Type B pancreatic cell (in vitro differentiated cells): ENCODE measurements around the gene SERPINA4. TPM values are rescaled to one million over a fixed set of nuclear protein-coding genes. Genes with fewer than 3 reads are reported as not detected.

ENCODE experiments used
- DNase-seq: peaks from one replicate; pipeline ENCODE4 v3.0.0; 2021; ENCODE audit warnings: mixed read lengths; ENCODE audit not compliant: unreplicated experiment; ENCODE audit errors: extremely low spot score
- H3K27ac Mint-ChIP-seq: 2 replicates; pipeline ENCODE4 v1.8.0; 2021; ENCODE audit warnings: mild to moderate bottlenecking, mixed read lengths
- H3K27me3 Mint-ChIP-seq: 2 replicates; pipeline ENCODE4 v1.8.0; 2021; ENCODE audit warnings: mixed read lengths
- H3K36me3 Mint-ChIP-seq: 2 replicates; pipeline ENCODE4 v1.8.0; 2021; ENCODE audit warnings: mixed read lengths
- H3K4me1 Mint-ChIP-seq: one replicate; pipeline ENCODE4 v1.8.0; 2021; ENCODE audit warnings: mixed read lengths; ENCODE audit not compliant: unreplicated experiment
- H3K4me3 Mint-ChIP-seq: 2 replicates; pipeline ENCODE4 v1.8.0; 2021; ENCODE audit warnings: mild to moderate bottlenecking, mixed read lengths
- H3K9me3 Mint-ChIP-seq: 2 replicates; pipeline ENCODE4 v1.8.0; 2021; ENCODE audit warnings: mixed read lengths
- total RNA-seq: library from RNA; stranded (reverse); gene quantifications from 2 replicates; pipeline ENCODE4 v1.2.1, GENCODE V29; 2021; ENCODE audit warnings: low replicate concordance
- TF ChIP-seq, protein P1 (sequence below): fragments of 200-600 bp; sonication (generic); conservative IDR thresholded peaks from 2 replicates; pipeline ENCODE4 v1.5.0; 2021; ENCODE audit warnings: antibody characterized with exemption, mild to moderate bottlenecking

SERPINA4 gene
- total RNA-seq, 1 donor from 2014 or later, result 1.4 TPM

DNA sequence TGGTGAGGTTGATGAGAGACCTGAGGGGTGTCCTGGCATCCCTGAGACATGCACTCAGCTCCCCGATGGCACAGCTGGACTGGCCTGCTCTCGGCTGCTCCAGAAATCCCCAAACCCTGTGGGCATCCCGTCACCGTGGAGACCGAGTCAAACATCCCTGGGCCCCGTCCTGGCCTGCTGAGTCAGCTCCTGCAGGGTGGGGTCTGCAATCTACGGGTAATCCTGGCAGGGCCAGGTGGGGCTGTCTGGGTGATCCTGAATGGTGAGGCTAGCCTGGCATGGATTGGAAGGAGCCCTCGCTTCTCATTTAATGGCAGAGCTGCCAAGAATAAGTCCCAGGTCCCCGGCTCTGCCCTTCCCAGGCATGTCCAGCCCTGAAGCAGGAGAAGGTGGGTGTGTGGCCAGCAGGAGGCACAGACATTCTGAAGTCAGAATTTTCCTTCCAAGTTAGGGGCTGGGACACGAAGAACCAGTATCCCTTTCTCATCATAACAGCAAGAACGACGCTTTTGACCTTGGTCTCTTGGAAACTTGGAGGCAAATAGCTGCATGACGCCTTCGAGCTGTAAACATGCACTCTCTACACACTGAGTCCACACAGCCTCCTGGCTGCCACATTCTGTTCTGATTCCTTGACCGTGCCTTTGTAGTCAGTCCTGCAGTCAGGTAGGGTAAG lies 17.7 kb upstream of the SERPINA4 start:
- peaks cover 13% of the 10 kb centered on the region for H3K27me3 Mint-ChIP-seq
- peaks cover 5% of the 10 kb centered on the region for H3K9me3 Mint-ChIP-seq
- no peak overlapping the region for H3K4me3 Mint-ChIP-seq
- no peak for DNase-seq
- H3K36me3 Mint-ChIP-seq, result no peaks in the 10 kb centered on the region
- no peak overlapping the region for H3K27ac Mint-ChIP-seq
- TF ChIP-seq, protein P1, sequence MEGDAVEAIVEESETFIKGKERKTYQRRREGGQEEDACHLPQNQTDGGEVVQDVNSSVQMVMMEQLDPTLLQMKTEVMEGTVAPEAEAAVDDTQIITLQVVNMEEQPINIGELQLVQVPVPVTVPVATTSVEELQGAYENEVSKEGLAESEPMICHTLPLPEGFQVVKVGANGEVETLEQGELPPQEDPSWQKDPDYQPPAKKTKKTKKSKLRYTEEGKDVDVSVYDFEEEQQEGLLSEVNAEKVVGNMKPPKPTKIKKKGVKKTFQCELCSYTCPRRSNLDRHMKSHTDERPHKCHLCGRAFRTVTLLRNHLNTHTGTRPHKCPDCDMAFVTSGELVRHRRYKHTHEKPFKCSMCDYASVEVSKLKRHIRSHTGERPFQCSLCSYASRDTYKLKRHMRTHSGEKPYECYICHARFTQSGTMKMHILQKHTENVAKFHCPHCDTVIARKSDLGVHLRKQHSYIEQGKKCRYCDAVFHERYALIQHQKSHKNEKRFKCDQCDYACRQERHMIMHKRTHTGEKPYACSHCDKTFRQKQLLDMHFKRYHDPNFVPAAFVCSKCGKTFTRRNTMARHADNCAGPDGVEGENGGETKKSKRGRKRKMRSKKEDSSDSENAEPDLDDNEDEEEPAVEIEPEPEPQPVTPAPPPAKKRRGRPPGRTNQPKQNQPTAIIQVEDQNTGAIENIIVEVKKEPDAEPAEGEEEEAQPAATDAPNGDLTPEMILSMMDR, result no peak
- peaks cover 4% of the 10 kb centered on the region for H3K4me1 Mint-ChIP-seq

DNA sequence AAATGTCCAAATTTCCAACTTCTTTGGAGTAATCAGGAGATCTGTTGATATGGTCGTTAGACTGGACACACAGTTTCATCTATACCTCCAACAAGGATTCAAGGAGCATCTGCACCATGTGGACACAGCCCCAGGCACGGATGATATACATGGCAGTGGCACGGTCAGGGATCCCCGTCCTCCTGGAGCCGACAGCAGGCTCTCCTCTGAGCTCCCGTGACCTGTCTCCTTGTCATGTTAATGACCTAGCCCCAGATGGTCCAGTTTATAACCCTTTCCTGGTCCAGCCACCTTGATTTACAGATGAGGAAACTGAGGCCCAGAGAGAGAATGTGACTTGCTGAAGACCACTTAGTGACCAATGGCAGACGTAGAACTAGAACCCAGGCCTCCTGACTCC lies 16.5 kb upstream of the SERPINA4 start:
- TF ChIP-seq, protein P1, result no peak
- peaks cover 7% of the 10 kb centered on the region for H3K27me3 Mint-ChIP-seq
- no peaks in the 10 kb centered on the region for H3K36me3 Mint-ChIP-seq
- no peak for DNase-seq
- no peak overlapping the region for H3K27ac Mint-ChIP-seq
- peaks cover 5% of the 10 kb centered on the region for H3K9me3 Mint-ChIP-seq
- H3K4me1 Mint-ChIP-seq, result peaks cover 4% of the 10 kb centered on the region
- no peak overlapping the region for H3K4me3 Mint-ChIP-seq

DNA sequence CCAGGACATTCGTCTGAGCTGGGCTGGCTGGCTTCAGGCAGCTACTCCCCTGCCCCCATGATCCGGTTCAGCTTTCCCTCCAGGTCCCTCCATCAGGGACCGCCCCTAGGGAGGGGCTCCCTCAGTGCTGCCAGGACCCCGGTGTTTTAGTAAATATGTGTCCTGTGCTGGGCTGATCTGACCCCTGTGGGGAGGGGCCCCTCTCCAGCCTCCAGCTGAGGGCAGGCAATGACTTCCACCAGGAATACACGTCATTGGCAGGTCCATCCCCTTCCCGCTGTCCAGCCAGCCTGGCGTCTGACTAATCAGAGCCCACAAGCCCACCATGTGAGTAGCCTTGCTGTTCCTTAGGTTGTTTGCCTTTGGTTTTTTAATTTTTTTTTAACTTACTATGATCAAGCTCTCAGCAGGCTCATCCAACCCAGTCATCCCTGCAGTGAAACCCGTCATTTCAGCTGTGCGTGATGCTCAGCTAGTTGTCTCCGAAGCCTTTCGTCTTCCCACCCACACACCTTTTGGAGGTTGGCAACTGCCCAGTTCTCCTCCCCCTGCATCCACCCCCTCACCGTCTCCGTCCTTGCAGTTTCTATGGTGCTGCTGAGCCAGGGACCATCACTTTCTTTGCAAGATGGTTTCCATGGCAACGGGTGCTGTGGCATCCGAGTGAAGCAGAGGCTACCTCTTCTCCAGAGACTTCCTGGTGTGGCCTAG lies 16.0 kb upstream of the SERPINA4 start:
- Mint-ChIP-seq H3K4me1 (peaks cover 4% of the 10 kb centered on the region), H3K4me3 (no peak overlapping the region), H3K9me3 (peaks cover 5% of the 10 kb centered on the region), H3K36me3 (no peaks in the 10 kb centered on the region), H3K27me3 (peaks cover 4% of the 10 kb centered on the region), H3K27ac (no peak overlapping the region)
- TF ChIP-seq, protein P1, result no peak
- no peak for DNase-seq

DNA sequence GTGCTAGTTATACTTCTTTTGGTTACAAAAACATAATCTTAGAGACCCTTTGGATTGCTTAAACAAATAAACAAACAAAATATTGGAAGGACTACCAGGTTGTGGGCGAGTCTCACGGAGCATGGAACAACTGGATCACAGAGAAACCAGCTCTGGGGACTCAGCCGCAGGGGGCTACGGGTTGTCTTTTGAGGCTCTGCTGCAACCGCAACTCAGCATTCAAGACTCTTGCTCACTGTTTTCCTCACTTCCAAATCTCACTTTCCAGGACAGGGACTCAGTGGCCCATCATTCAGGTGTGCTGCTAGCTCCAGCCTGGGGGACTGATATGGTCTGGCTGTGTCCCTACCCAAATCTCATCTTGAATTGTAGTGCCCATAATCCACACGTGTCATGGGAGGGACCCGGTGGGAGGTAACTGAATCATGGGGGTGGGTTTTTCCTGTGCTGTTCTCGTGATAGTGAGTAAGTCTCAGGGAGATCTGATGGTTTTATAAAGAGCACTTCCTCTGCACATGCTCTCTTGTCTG lies 14.0 kb upstream of the SERPINA4 start:
- no peaks in the 10 kb centered on the region for H3K4me1 Mint-ChIP-seq
- TF ChIP-seq, protein P1, result no peak
- no peak overlapping the region for H3K27ac Mint-ChIP-seq
- DNase-seq, result no peak
- no peaks in the 10 kb centered on the region for H3K36me3 Mint-ChIP-seq
- no peak overlapping the region for H3K4me3 Mint-ChIP-seq
- peaks cover 5% of the 10 kb centered on the region for H3K9me3 Mint-ChIP-seq
- H3K27me3 Mint-ChIP-seq, result peaks cover 12% of the 10 kb centered on the region

DNA sequence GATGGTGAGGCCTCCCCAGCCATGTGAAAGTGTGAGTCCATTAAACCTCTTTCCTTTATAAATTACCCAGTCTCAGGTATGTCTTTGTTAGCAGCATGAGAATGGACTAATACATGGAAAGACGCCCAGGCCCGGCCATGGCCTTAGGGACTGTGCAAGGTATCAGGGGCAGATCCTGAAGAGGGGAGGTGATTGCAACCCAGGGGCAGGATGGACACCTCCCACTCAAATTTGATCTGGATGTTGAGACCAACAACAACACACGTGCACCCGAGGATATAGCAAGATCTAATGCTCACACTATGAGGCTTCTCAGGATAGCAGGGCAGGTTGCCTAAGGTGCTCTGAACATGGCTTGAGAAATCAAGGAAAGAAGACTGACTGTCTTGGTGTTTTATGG lies 13.5 kb upstream of the SERPINA4 start:
- Mint-ChIP-seq H3K9me3 (peaks cover 5% of the 10 kb centered on the region), H3K4me1 (no peaks in the 10 kb centered on the region), H3K4me3 (no peak overlapping the region), H3K36me3 (no peaks in the 10 kb centered on the region), H3K27ac (no peak overlapping the region), H3K27me3 (peaks cover 18% of the 10 kb centered on the region)
- TF ChIP-seq, protein P1, result no peak
- no peak for DNase-seq
